SK-N-SH (cell line): ENCODE measurements around the gene SCN8A.

Experiments used
- CTCF ChIP-seq: fragments of 200-600 bp; sonication (generic); IDR thresholded peaks from 2 replicates; pipeline ENCODE4 v1.6.1; 2017; ENCODE audit warnings: antibody characterized with exemption, mild to moderate bottlenecking, moderate library complexity
- JUND ChIP-seq: IDR thresholded peaks from 2 replicates; pipeline ENCODE4 v1.4.0; 2012
- RXRA ChIP-seq: IDR thresholded peaks from 2 replicates; pipeline ENCODE4 v1.4.0; 2012; ENCODE audit warnings: low read depth, mild to moderate bottlenecking, borderline replicate concordance

DNA sequence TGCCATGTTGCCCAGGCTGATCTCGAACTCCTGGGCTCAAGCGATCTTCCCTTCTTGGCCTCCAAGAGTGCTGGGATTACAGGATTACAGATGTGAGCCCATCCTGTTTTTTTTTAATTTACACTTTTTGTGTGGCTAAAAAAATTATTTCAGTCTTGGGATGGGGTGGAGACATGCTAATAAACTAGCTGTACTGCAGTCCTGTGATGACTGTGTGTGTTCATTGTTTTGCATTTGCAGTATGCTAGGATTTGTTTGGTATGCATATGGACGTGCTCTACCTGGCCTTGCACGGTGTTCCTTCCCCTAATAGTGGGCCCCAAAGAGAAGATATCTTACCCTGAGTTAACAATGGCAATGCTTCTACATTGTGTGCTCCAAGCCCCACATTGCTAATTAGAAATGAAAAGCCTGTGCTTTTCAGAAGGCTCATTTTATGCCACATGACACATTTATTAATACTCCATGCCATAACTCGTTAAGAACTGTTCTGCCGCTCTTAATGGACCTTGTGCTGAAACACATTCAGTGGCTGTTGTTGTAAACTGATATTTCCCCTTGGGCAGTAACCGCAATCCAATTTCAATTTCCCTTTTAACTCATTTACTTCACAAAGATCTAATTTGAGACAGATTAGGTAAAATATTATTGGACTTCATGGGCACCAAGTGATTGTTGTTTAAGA is 86.4 kb downstream of the SCN8A start:
- no peak for TF ChIP-seq CTCF
- TF ChIP-seq JUND: no peak
- TF ChIP-seq RXRA: no peak
